GM23338 (cell line): Measurements from ENCODE around the gene NLN. TPM values are rescaled to one million over a fixed set of nuclear protein-coding genes. Genes with fewer than 3 reads are reported as not detected.

Experiments
- ATAC-seq: fragments of 200-7000 bp; cut with Tn5 transposase; 3 replicates; pipeline ENCODE4 v1.9.1; 2020
- DNase-seq: peaks from one replicate; pipeline ENCODE4 v3.0.0-alpha.2; 2015; ENCODE audit warnings: low spot score
- H2AFZ ChIP-seq: fragments of 200-600 bp; sonication (generic); 2 replicates; pipeline ENCODE4 v1.8.0; 2016; ENCODE audit warnings: antibody characterized with exemption, mild to moderate bottlenecking, moderate library complexity
- H3F3A ChIP-seq: fragments of 200-600 bp; sonication (generic); replicated peaks from 2 replicates; pipeline ENCODE4 v1.8.0; 2017; ENCODE audit warnings: antibody characterized with exemption, mixed run types, low read depth
- H3K27ac ChIP-seq: fragments of 200-600 bp; sonication (generic); 2 replicates; pipeline ENCODE4 v1.6.1; 2016; ENCODE audit warnings: low read depth
- H3K27me3 ChIP-seq: fragments of 200-600 bp; sonication (generic); 2 replicates; pipeline ENCODE4 v1.8.0; 2016; ENCODE audit warnings: mild to moderate bottlenecking, mixed run types, moderate library complexity; ENCODE audit not compliant: insufficient read depth
- H3K36me3 ChIP-seq: fragments of 200-600 bp; sonication (generic); 2 replicates; pipeline ENCODE4 v1.8.0; 2016; ENCODE audit warnings: mild to moderate bottlenecking; ENCODE audit not compliant: insufficient read depth
- H3K4me1 ChIP-seq: fragments of 200-600 bp; sonication (generic); 2 replicates; pipeline ENCODE4 v1.8.0; 2016; ENCODE audit warnings: mild to moderate bottlenecking, moderate library complexity; ENCODE audit not compliant: insufficient read depth
- H3K4me2 ChIP-seq: fragments of 200-600 bp; sonication (generic); 2 replicates; pipeline ENCODE4 v1.7.1; 2017; ENCODE audit warnings: mixed run types
- H3K4me3 ChIP-seq: fragments of 200-600 bp; sonication (generic); 2 replicates; pipeline ENCODE4 v1.6.1; 2016; ENCODE audit warnings: mixed run types
- H3K79me2 ChIP-seq: fragments of 200-600 bp; sonication (generic); replicated peaks from 2 replicates; pipeline ENCODE4 v1.8.0; 2017; ENCODE audit warnings: mild to moderate bottlenecking; ENCODE audit not compliant: insufficient read depth
- H3K9me2 ChIP-seq: fragments of 200-600 bp; sonication (generic); 2 replicates; pipeline ENCODE4 v1.8.0; 2017; ENCODE audit not compliant: insufficient read depth
- H4K20me1 ChIP-seq: fragments of 200-600 bp; sonication (generic); replicated peaks from 2 replicates; pipeline ENCODE4 v1.8.0; 2017; ENCODE audit warnings: mild to moderate bottlenecking; ENCODE audit not compliant: insufficient read depth
- H3K27ac Mint-ChIP-seq: 2 replicates; pipeline ENCODE4 v1.8.0; 2020; ENCODE audit warnings: inconsistent platforms, mild to moderate bottlenecking, moderate library complexity, mixed read lengths
- H3K27me3 Mint-ChIP-seq: 3 replicates; pipeline ENCODE4 v1.8.0; 2022; ENCODE audit warnings: low read depth, mild to moderate bottlenecking, moderate library complexity, mixed read lengths, inconsistent platforms; ENCODE audit not compliant: insufficient read depth, poor library complexity
- H3K36me3 Mint-ChIP-seq: 3 replicates; pipeline ENCODE4 v1.8.0; 2021; ENCODE audit warnings: low read depth, mild to moderate bottlenecking, inconsistent platforms, moderate library complexity, mixed read lengths
- H3K4me1 Mint-ChIP-seq: 3 replicates; pipeline ENCODE4 v1.8.0; 2020; ENCODE audit warnings: mild to moderate bottlenecking, inconsistent platforms, mixed read lengths
- H3K4me3 Mint-ChIP-seq: 3 replicates; pipeline ENCODE4 v1.8.0; 2021; ENCODE audit warnings: moderate library complexity, mild to moderate bottlenecking, inconsistent platforms, mixed read lengths
- H3K9me3 Mint-ChIP-seq: 3 replicates; pipeline ENCODE4 v1.8.0; 2020; ENCODE audit warnings: moderate library complexity, mild to moderate bottlenecking, inconsistent platforms, mixed read lengths
- CREB1 ChIP-seq: fragments of 250-450 bp; sonication (Bioruptor Pico); IDR thresholded peaks from 2 replicates; pipeline ENCODE4 v1.5.0; 2020; ENCODE audit warnings: low read depth, mild to moderate bottlenecking, moderate library complexity
- ETS1 ChIP-seq: IDR thresholded peaks from 2 replicates; pipeline ENCODE4 v1.6.1; 2016; ENCODE audit warnings: antibody characterized with exemption
- EZH2 ChIP-seq: fragments of 200-600 bp; sonication (generic); IDR thresholded peaks from one replicate; pipeline ENCODE4 v1.8.0; 2017; ENCODE audit warnings: antibody characterized with exemption, mild to moderate bottlenecking, low read depth; ENCODE audit not compliant: unreplicated experiment
- EZH2phosphoT487 ChIP-seq: fragments of 200-600 bp; sonication (generic); IDR thresholded peaks from one replicate; pipeline ENCODE4 v1.8.1; 2018; ENCODE audit warnings: antibody characterized with exemption; ENCODE audit not compliant: unreplicated experiment
- JUNB ChIP-seq: IDR thresholded peaks from one replicate; pipeline ENCODE4 v1.6.1; 2016; ENCODE audit warnings: antibody characterized with exemption; ENCODE audit not compliant: unreplicated experiment
- polyA plus RNA-seq: library from polyadenylated mRNA; unstranded; fragments of >200 nt; fragmentation: Nextera tagmentation; extraction: Ambion mirVana; gene quantifications from 2 replicates; pipeline ENCODE4 v1.2.1, GENCODE V29; 2016
- total RNA-seq: library from RNA; depleted of rRNA; stranded (reverse); fragments of >200 nt; shearing (Covaris generic); gene quantifications from 2 replicates; pipeline ENCODE4 v1.2.3, GENCODE V29; 2014
- TF ChIP-seq, protein P1 (sequence below), 2 experiments: fragments of 200-600 bp in 1 of 2; sonication (generic) in 1 of 2; conservative IDR thresholded peaks; 2 replicates each; pipeline versions ENCODE4 v1.5.1 to v1.6.1; 2016 to 2017; ENCODE audit warnings: antibody characterized with exemption in 2 of 2, low read depth in 2 of 2, mild to moderate bottlenecking in 2 of 2, moderate library complexity in 1 of 2
- TF ChIP-seq, protein P2 (sequence below): fragments of 250-450 bp; sonication (Bioruptor Pico); IDR thresholded peaks from 2 replicates; pipeline ENCODE4 v1.5.0; 2020; ENCODE audit warnings: mild to moderate bottlenecking, moderate library complexity

Gene NLN
- total and polyA plus RNA-seq, 2 experiments from 2014 or later: 56.4 to 168 TPM

DNA sequence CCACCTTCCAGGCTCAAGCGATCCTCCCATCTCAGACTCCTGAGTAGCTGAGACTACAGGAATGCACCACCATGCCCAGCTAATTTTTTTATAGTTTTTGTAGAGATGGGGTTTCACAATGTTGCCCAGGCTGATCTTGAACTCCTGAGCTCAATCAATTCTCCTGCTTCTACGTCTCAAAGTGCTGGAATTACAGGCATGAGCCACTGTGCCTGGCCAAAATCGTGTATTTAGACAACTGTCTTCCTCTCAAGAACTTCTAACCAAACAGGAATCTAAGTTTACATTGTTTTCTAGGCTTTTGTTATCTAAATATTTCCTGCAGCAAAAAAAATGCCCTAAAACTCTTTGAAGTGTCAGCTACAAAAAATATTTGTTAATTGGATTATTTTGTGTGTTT is 78.8 kb downstream of the NLN start (continued):
- no peak for TF ChIP-seq EZH2
- TF ChIP-seq, protein P1, sequence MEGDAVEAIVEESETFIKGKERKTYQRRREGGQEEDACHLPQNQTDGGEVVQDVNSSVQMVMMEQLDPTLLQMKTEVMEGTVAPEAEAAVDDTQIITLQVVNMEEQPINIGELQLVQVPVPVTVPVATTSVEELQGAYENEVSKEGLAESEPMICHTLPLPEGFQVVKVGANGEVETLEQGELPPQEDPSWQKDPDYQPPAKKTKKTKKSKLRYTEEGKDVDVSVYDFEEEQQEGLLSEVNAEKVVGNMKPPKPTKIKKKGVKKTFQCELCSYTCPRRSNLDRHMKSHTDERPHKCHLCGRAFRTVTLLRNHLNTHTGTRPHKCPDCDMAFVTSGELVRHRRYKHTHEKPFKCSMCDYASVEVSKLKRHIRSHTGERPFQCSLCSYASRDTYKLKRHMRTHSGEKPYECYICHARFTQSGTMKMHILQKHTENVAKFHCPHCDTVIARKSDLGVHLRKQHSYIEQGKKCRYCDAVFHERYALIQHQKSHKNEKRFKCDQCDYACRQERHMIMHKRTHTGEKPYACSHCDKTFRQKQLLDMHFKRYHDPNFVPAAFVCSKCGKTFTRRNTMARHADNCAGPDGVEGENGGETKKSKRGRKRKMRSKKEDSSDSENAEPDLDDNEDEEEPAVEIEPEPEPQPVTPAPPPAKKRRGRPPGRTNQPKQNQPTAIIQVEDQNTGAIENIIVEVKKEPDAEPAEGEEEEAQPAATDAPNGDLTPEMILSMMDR (conservative IDR thresholded peaks at IDR 0.05; ENCODE audit: low read depth in 2 of 2): no peak

DNA sequence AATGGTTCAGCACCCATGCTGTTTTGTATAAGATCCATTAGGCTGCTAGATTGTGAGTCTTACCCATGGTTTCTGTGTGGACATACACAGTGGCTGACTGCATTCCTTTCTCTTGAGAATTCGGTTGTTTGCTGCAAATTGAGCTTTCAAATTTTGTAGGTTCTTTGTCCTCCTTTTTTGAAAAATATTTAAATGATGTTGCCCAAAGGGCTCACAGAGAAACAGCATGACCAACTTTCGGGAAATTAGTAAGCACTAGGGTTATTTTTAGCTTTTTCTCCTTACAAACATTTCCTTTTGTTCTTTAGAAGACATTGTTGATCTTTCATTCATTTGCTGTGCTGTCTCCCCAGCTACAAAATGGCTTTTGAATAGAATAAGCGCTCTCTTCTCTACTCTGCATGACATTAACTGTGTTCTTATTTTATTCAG is 79.4 kb downstream of the NLN start:
- no peaks in the 10 kb centered on the region for H3K9me2 ChIP-seq
- no peak for DNase-seq
- H3K4me1 Mint-ChIP-seq: no peaks in the 10 kb centered on the region; the same call in 2 of the 3 replicates
- H3K27me3 ChIP-seq: no peaks in the 10 kb centered on the region
- no peak overlapping the region for H3K4me2 ChIP-seq
- peaks cover 93% of the 10 kb centered on the region for H3K36me3 Mint-ChIP-seq
- no peaks in the 10 kb centered on the region for H3K4me1 ChIP-seq
- H3F3A ChIP-seq: no peaks in the 10 kb centered on the region
- no peak overlapping the region for H3K27ac ChIP-seq
- H3K9me3 Mint-ChIP-seq: peaks cover 12% of the 10 kb centered on the region
- ATAC-seq: no peak
- H2AFZ ChIP-seq: no peak overlapping the region
- no peak overlapping the region for H3K27ac Mint-ChIP-seq
- H3K4me3 Mint-ChIP-seq: no peak overlapping the region
- H3K27me3 Mint-ChIP-seq: peaks cover 4% of the 10 kb centered on the region
- H3K4me3 ChIP-seq: no peak overlapping the region
- H3K36me3 ChIP-seq: peaks cover 37% of the 10 kb centered on the region
- TF ChIP-seq JUNB (no peak), EZH2 (no peak), CREB1 (no peak)
- H3K79me2 ChIP-seq: 0 out of 2 replicates have a peak, but pooled peaks cover 5% of the 10 kb centered on the region
- H4K20me1 ChIP-seq: peaks cover 10% of the 10 kb centered on the region; the same call in 1 of the 2 replicates

GRCh38 chr5:65802080-65802479 is 80.1 kb downstream of the NLN start:
- H3K27ac Mint-ChIP-seq: no peak overlapping the region
- peaks cover 4% of the 10 kb centered on the region for H3K27me3 Mint-ChIP-seq
- no peaks in the 10 kb centered on the region for H3K27me3 ChIP-seq
- peaks cover 38% of the 10 kb centered on the region for H3K36me3 ChIP-seq
- no peak overlapping the region for H3K4me3 Mint-ChIP-seq
- H3K9me2 ChIP-seq: no peaks in the 10 kb centered on the region
- H3K4me2 ChIP-seq: no peak overlapping the region
- no peaks in the 10 kb centered on the region for H3F3A ChIP-seq
- H3K79me2 ChIP-seq: 0 out of 2 replicates have a peak, but pooled peaks cover 5% of the 10 kb centered on the region
- H3K4me3 ChIP-seq: no peak overlapping the region
- no peak for DNase-seq
- H3K9me3 Mint-ChIP-seq: peaks cover 12% of the 10 kb centered on the region
- ATAC-seq: no peak
- H4K20me1 ChIP-seq: 0 out of 2 replicates have a peak, but pooled peaks cover 11% of the 10 kb centered on the region
- H2AFZ ChIP-seq: no peak overlapping the region
- H3K27ac ChIP-seq: no peak overlapping the region
- H3K4me1 Mint-ChIP-seq: no peaks in the 10 kb centered on the region; the same call in 2 of the 3 replicates
- H3K4me1 ChIP-seq: no peaks in the 10 kb centered on the region
- peaks cover 91% of the 10 kb centered on the region for H3K36me3 Mint-ChIP-seq
- TF ChIP-seq EZH2phosphoT487 (no peak), ETS1 (no peak), JUNB (no peak), EZH2 (no peak)
- TF ChIP-seq, protein P1 (conservative IDR thresholded peaks at IDR 0.05; ENCODE audit: low read depth in 2 of 2): no peak
- TF ChIP-seq, protein P2, sequence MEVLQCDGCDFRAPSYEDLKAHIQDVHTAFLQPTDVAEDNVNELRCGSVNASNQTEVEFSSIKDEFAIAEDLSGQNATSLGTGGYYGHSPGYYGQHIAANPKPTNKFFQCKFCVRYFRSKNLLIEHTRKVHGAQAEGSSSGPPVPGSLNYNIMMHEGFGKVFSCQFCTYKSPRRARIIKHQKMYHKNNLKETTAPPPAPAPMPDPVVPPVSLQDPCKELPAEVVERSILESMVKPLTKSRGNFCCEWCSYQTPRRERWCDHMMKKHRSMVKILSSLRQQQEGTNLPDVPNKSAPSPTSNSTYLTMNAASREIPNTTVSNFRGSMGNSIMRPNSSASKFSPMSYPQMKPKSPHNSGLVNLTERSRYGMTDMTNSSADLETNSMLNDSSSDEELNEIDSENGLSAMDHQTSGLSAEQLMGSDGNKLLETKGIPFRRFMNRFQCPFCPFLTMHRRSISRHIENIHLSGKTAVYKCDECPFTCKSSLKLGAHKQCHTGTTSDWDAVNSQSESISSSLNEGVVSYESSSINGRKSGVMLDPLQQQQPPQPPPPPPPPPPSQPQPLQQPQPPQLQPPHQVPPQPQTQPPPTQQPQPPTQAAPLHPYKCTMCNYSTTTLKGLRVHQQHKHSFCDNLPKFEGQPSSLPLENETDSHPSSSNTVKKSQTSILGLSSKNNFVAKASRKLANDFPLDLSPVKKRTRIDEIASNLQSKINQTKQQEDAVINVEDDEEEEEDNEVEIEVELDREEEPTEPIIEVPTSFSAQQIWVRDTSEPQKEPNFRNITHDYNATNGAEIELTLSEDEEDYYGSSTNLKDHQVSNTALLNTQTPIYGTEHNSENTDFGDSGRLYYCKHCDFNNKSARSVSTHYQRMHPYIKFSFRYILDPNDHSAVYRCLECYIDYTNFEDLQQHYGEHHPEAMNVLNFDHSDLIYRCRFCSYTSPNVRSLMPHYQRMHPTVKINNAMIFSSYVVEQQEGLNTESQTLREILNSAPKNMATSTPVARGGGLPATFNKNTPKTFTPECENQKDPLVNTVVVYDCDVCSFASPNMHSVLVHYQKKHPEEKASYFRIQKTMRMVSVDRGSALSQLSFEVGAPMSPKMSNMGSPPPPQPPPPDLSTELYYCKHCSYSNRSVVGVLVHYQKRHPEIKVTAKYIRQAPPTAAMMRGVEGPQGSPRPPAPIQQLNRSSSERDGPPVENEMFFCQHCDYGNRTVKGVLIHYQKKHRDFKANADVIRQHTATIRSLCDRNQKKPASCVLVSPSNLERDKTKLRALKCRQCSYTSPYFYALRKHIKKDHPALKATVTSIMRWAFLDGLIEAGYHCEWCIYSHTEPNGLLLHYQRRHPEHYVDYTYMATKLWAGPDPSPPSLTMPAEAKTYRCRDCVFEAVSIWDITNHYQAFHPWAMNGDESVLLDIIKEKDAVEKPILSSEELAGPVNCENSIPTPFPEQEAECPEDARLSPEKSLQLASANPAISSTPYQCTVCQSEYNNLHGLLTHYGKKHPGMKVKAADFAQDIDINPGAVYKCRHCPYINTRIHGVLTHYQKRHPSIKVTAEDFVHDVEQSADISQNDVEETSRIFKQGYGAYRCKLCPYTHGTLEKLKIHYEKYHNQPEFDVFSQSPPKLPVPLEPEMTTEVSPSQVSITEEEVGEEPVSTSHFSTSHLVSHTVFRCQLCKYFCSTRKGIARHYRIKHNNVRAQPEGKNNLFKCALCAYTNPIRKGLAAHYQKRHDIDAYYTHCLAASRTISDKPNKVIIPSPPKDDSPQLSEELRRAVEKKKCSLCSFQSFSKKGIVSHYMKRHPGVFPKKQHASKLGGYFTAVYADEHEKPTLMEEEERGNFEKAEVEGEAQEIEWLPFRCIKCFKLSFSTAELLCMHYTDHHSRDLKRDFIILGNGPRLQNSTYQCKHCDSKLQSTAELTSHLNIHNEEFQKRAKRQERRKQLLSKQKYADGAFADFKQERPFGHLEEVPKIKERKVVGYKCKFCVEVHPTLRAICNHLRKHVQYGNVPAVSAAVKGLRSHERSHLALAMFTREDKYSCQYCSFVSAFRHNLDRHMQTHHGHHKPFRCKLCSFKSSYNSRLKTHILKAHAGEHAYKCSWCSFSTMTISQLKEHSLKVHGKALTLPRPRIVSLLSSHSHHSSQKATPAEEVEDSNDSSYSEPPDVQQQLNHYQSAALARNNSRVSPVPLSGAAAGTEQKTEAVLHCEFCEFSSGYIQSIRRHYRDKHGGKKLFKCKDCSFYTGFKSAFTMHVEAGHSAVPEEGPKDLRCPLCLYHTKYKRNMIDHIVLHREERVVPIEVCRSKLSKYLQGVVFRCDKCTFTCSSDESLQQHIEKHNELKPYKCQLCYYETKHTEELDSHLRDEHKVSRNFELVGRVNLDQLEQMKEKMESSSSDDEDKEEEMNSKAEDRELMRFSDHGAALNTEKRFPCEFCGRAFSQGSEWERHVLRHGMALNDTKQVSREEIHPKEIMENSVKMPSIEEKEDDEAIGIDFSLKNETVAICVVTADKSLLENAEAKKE: no peak
